Measurements from ENCODE around the gene CFD. TPM values are rescaled to one million over a fixed set of nuclear protein-coding genes. Genes with fewer than 3 reads are reported as not detected.

CFD gene
- polyA plus RNA-seq, 1 of the 3 experiments (the other 2 are of a cell fraction) = 2.5 TPM

GRCh38 chr19:827314-827709 is 32.2 kb upstream of the CFD start (continued):
- TF ChIP-seq CTCF (IDR thresholded peaks at IDR 0.05) = no peak
- TF ChIP-seq JUND (IDR thresholded peaks at IDR 0.05) = no peak
- TF ChIP-seq TCF12 (IDR thresholded peaks at IDR 0.05) = no peak
- TF ChIP-seq FOXM1 (IDR thresholded peaks at IDR 0.05; ENCODE audit: low read depth) = no peak

GRCh38 chr19:827710-828321 is 31.6 kb upstream of the CFD start, which contains the start of gene AZU1:
AZU1 (plus strand) TSS chr19:827837; CDS start chr19:827847, 10 bp downstream.
- H3K9me2 ChIP-seq = no peaks in the 10 kb centered on the region
- no peak within 1 kb of the TSS for H3K4me3 ChIP-seq (ENCODE audit: low read depth in 2 of 2, low read length in 1 of 2)
- DNase-seq = no peak
- H3K4me2 ChIP-seq = no peak within 1 kb of the TSS
- H4K20me1 ChIP-seq (ENCODE audit: insufficient read depth) = no peaks in the 10 kb centered on the region
- no peak within 1 kb of the TSS for H3K27ac ChIP-seq (ENCODE audit: low read depth in 2 of 2, low read length in 1 of 2)
- CTCF ChIA-PET = no interaction called here
- H2AFZ ChIP-seq (ENCODE audit: low read depth) = no peak within 1 kb of the TSS
- POLR2A ChIA-PET = no interaction called here
- TF ChIP-seq FOXM1 (IDR thresholded peaks at IDR 0.05; ENCODE audit: low read depth) = no peak
- TF ChIP-seq RXRA (IDR thresholded peaks at IDR 0.05; ENCODE audit: borderline replicate concordance, low read depth) = no peak
- TF ChIP-seq SIN3A (IDR thresholded peaks at IDR 0.05; ENCODE audit: borderline replicate concordance, low read depth, low read length) = no peak
- H3K27me3 ChIP-seq (ENCODE audit: insufficient read depth) = peaks cover 31% of the 10 kb centered on the region
- H3K9me3 ChIP-seq = no peaks in the 10 kb centered on the region
- peaks cover 5% of the 10 kb centered on the region for H3F3A ChIP-seq (replicated peaks; ENCODE audit: insufficient read depth)
- no peaks in the 10 kb centered on the region for H3K36me3 ChIP-seq (replicated peaks in 1 of 2; ENCODE audit: control insufficient read depth in 1 of 2, insufficient read depth in 2 of 2, low read length in 1 of 2)
- no peak within 1 kb of the TSS for H3K9ac ChIP-seq
- WGBS (ENCODE audit: low lambda C conversion rate) = 59% methylated on average over 3 of the region's 33 CpGs
- H3K4me1 ChIP-seq (ENCODE audit: control insufficient read depth in 1 of 2, insufficient read depth in 2 of 2, low read depth in 1 of 2, low read length in 1 of 2) = no peaks in the 10 kb centered on the region
- H3K79me2 ChIP-seq (ENCODE audit: insufficient read depth) = no peaks in the 10 kb centered on the region

GRCh38 chr19:829129-829758 is 30.2 kb upstream of the CFD start:
- Histone ChIP-seq H2AFZ (ENCODE audit: low read depth) (no peak overlapping the region), H3K79me2 (ENCODE audit: insufficient read depth) (no peaks in the 10 kb centered on the region), H3K36me3 (replicated peaks in 1 of 2; ENCODE audit: control insufficient read depth in 1 of 2, insufficient read depth in 2 of 2, low read length in 1 of 2) (no peaks in the 10 kb centered on the region), H3F3A (replicated peaks; ENCODE audit: insufficient read depth) (peaks cover 5% of the 10 kb centered on the region), H3K4me1 (ENCODE audit: control insufficient read depth in 1 of 2, insufficient read depth in 2 of 2, low read depth in 1 of 2, low read length in 1 of 2) (no peaks in the 10 kb centered on the region), H4K20me1 (ENCODE audit: insufficient read depth) (no peaks in the 10 kb centered on the region), H3K4me3 (ENCODE audit: low read depth in 2 of 2, low read length in 1 of 2) (no peak overlapping the region), H3K9me2 (no peaks in the 10 kb centered on the region), H3K9me3 (no peaks in the 10 kb centered on the region), H3K27ac (ENCODE audit: low read depth in 2 of 2, low read length in 1 of 2) (no peak overlapping the region), H3K4me2 (no peak overlapping the region), H3K9ac (no peak overlapping the region), H3K27me3 (ENCODE audit: insufficient read depth) (peaks cover 42% of the 10 kb centered on the region)
- no peak for DNase-seq
- no peak for TF ChIP-seq SMC3 (IDR thresholded peaks at IDR 0.05; ENCODE audit: low read depth, low read length)
- no peak for TF ChIP-seq USF1 (IDR thresholded peaks at IDR 0.05; ENCODE audit: borderline replicate concordance, low read depth)
- TF ChIP-seq MAX (IDR thresholded peaks at IDR 0.05; ENCODE audit: low read depth) = no peak
- no peak for TF ChIP-seq FOXJ3 (CRISPR knock-in tag; IDR thresholded peaks at IDR 0.05)
- no peak for TF ChIP-seq POLR2AphosphoS5 (IDR thresholded peaks at IDR 0.05; ENCODE audit: low read depth, low read length)
- no peak for TF ChIP-seq REST (IDR thresholded peaks at IDR 0.05; ENCODE audit: low read depth, low read length)
- TF ChIP-seq GABPA (IDR thresholded peaks at IDR 0.05; ENCODE audit: low read depth) = no peak
- no peak for TF ChIP-seq TEAD4 (IDR thresholded peaks at IDR 0.05; ENCODE audit: borderline replicate concordance, insufficient read depth)
- TF ChIP-seq FOSL2 (IDR thresholded peaks at IDR 0.05; ENCODE audit: borderline replicate concordance, low read depth) = no peak
- ChIA-PET CTCF (no interaction called here), POLR2A (no interaction called here)
- WGBS (ENCODE audit: low lambda C conversion rate) = 50% methylated on average over 18 of the region's 18 CpGs

Data from SK-N-SH (cell line).